ENCODE results near the gene MECP2. TPM values are rescaled to one million over a fixed set of nuclear protein-coding genes. Genes with fewer than 3 reads are reported as not detected.

Gene MECP2
- total and polyA plus RNA-seq, 8 donors: 25.5 to 47.1 (median 31.9) TPM

DNA sequence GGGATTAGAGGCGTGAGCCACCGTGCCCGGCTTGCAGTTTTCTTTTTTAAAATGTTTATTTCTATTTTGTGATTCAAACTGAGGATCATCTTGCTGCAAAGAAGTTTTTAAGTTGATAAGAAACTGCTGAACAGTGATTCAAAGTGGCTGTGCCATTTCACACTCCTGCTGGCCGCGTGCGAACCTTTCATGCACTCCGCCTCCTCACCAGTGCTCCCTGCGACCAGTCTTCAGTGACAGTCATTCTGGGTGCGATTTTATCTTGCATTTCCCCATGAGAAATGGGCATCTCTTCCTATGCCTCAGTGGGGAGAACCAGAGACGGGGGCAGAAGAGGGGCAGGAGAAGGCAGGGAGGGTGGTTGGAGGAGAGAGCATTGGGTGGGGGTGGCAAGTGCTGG lies 103.5 kb downstream of the MECP2 start:
- TF ChIP-seq, protein P1, sequence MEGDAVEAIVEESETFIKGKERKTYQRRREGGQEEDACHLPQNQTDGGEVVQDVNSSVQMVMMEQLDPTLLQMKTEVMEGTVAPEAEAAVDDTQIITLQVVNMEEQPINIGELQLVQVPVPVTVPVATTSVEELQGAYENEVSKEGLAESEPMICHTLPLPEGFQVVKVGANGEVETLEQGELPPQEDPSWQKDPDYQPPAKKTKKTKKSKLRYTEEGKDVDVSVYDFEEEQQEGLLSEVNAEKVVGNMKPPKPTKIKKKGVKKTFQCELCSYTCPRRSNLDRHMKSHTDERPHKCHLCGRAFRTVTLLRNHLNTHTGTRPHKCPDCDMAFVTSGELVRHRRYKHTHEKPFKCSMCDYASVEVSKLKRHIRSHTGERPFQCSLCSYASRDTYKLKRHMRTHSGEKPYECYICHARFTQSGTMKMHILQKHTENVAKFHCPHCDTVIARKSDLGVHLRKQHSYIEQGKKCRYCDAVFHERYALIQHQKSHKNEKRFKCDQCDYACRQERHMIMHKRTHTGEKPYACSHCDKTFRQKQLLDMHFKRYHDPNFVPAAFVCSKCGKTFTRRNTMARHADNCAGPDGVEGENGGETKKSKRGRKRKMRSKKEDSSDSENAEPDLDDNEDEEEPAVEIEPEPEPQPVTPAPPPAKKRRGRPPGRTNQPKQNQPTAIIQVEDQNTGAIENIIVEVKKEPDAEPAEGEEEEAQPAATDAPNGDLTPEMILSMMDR (IDR thresholded peaks at IDR 0.05): no peak
- no peak for ATAC-seq

DNA sequence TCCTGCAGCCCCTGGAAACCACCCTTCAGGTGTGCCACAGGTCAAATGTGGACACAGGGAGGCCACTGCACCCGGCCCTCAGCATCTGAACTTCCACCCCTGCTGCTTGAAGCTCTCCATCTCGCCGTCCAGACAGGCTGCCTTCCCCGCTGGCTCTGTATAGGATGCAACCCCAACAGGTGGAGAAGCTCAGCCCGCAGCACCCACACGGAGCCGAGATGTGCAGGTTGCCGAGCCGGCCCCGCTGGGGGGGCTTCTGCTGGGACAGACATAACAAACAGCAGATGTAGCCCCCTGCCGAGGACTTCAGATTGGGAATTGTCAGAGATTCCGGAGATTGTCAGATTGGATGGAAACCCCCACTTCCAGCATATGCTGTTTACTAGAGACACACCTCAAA lies 104.4 kb downstream of the MECP2 start:
- intact Hi-C loops (cut with DNase I): no loop called here
- H3K9me3 ChIP-seq: no peaks in the 10 kb centered on the region
- DNase-seq (no peak), ATAC-seq (no peak)
- H3K4me1 ChIP-seq: peaks cover 0 to 6% of the 10 kb centered on the region in 2 donors
- H3K4me3 ChIP-seq: no peak overlapping the region
- TF ChIP-seq, protein P1 (IDR thresholded peaks at IDR 0.05): no peak
- H3K27ac ChIP-seq: no peak overlapping the region
- no peaks in the 10 kb centered on the region for H3K36me3 ChIP-seq
- peaks cover 0 to 9% of the 10 kb centered on the region in 2 donors for H3K27me3 ChIP-seq

More for the DNA sequence above, 103.5 kb downstream of the MECP2 start:
- DNase-seq: no peak
- intact Hi-C loops (cut with DNase I): no loop called here
- Histone ChIP-seq H3K9me3 (no peaks in the 10 kb centered on the region), H3K4me1 (peaks cover 0 to 6% of the 10 kb centered on the region in 2 donors), H3K27ac (no peak overlapping the region), H3K36me3 (no peaks in the 10 kb centered on the region), H3K4me3 (no peak overlapping the region), H3K27me3 (peaks cover 0 to 6% of the 10 kb centered on the region in 2 donors)

DNA sequence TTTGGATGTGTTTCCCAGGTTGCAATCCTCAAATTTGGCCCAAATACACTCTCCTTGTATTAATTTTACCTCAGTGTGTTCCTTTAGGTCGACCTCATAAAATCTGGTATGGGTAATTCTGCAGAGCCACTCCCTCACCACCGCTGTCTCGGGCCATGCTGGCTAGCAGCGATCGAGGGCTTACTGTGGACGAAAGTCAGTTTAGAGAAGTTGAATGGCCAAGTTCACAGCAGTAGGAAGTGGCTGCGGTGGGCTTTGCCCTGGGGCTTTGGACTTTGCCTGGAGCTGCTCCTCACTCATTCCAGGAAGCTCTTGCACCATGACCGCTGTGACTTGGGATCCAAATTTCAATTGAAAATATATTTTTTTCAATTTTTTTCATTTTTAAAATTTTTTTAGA lies 105.3 kb downstream of the MECP2 start:
- TF ChIP-seq, protein P1 (IDR thresholded peaks at IDR 0.05): no peak
- ATAC-seq: no peak
- DNase-seq: no peak

DNA sequence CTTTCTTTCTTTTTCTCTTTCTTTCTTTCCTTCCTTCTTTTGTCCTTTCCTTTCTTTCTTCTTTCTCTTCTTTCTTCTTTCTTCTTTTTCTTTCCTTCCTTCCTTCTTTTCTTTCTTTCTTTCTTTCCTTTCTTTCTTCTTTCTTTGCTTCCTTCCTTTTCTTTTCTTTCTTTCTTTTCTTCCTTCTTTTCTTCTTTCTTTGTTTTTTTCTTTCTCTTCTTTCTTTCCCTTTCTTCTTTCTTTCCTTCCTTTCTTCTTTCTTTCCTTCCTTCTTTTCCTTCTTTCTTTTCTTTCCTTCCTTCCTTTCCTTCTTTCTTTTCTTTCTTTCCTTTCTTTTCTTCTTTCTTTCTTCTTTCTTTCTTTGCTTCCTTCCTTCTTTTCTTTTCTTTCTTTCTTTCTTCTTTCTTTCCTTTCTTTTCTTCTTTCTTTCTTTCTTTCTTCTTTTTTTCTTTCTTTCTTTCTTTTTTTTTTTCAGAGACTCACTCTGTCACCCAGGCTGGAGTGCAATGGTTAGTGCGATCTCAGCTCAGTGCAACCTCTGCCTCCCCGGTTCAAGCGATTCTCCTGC lies 106.4 kb downstream of the MECP2 start:
- H3K4me3 ChIP-seq: no peak overlapping the region
- TF ChIP-seq, protein P1 (IDR thresholded peaks at IDR 0.05): no peak
- H3K36me3 ChIP-seq: no peaks in the 10 kb centered on the region
- no peak for DNase-seq
- H3K27me3 ChIP-seq: peaks cover 0 to 9% of the 10 kb centered on the region in 2 donors
- H3K9me3 ChIP-seq: no peaks in the 10 kb centered on the region
- no peak overlapping the region for H3K27ac ChIP-seq
- intact Hi-C loops (cut with DNase I): no loop called here
- peaks cover 0 to 6% of the 10 kb centered on the region in 2 donors for H3K4me1 ChIP-seq
- no peak for ATAC-seq

More for the DNA sequence above, 105.3 kb downstream of the MECP2 start:
- Histone ChIP-seq H3K27me3 (peaks cover 0 to 9% of the 10 kb centered on the region in 2 donors), H3K4me1 (peaks cover 0 to 6% of the 10 kb centered on the region in 2 donors), H3K4me3 (no peak overlapping the region), H3K36me3 (no peaks in the 10 kb centered on the region), H3K9me3 (no peaks in the 10 kb centered on the region), H3K27ac (no peak overlapping the region)
- intact Hi-C loops (cut with DNase I): no loop called here

DNA sequence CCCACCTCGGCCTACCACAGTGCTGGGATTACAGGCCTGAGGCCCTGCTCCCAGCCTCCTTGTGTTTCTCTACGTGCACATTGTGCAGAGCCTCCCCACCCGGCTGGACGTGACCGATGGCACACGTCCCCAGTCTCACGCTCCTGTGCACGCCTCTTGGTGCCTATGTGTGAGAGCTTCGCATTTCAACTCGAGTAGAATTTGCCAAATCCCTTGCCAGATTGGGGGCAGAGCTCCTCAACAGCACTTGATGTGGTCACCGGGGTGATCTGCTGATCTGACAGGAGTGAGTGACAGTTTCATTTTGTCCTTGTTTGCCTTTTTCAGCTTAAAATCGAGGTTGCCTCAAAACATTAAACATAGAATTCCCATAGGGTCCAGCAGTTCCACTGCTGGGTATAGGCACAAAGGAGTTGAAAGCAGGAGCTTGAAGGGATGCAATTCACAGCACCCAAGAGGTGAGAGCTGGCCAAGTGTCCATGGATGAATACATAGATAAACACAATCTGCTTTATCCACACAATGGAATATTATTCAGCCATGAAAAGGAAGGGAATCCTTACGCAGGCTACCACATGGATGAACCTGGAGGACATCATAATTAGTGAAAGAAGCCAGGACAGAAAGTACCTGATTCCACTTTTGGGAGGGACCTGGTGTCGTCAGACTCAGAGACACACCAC lies 107.4 kb downstream of the MECP2 start:
- Histone ChIP-seq H3K36me3 (no peaks in the 10 kb centered on the region), H3K4me3 (no peak overlapping the region), H3K9me3 (no peaks in the 10 kb centered on the region), H3K27me3 (peaks cover 0 to 9% of the 10 kb centered on the region in 2 donors), H3K4me1 (peaks cover 2 to 10% of the 10 kb centered on the region in 2 donors), H3K27ac (no peak overlapping the region)
- ATAC-seq: no peak
- TF ChIP-seq, protein P1 (IDR thresholded peaks at IDR 0.05): no peak
- intact Hi-C loops (cut with DNase I): no loop called here
- no peak for DNase-seq

All from left lung (tissue), 10 donors.